GM20000 (cell line): ENCODE results near the gene YAF2.
A peak's percentile ranks its signal among the peaks of the same experiment; 100 is the strongest.

Experiments
- DNase-seq: peaks from one replicate; pipeline ENCODE4 v3.0.0; 2012; ENCODE audit warnings: low spot score
- CTCF ChIP-seq: IDR thresholded peaks from 2 replicates; pipeline ENCODE4 v1.5.1; 2012; ENCODE audit warnings: mild to moderate bottlenecking, control low read depth; ENCODE audit errors: extremely low read depth, missing control alignments

The YAF2 gene

GRCh38 chr12:42144158-42144407 is 94.0 kb downstream of the YAF2 start:
- DNase-seq = no peak
- no peak for TF ChIP-seq CTCF

- TF ChIP-seq CTCF = no peak
- peak; percentile 29 for DNase-seq
Observed at GRCh38 chr12:42143452-42144157, 94.4 kb downstream of the YAF2 start.

GRCh38 chr12:42141981-42142606 is 96.0 kb downstream of the YAF2 start:
- DNase-seq = no peak
- no peak for TF ChIP-seq CTCF

GRCh38 chr12:42140901-42141300 is 97.1 kb downstream of the YAF2 start:
- no peak for DNase-seq

GRCh38 chr12:42135259-42135814 is 102.7 kb downstream of the YAF2 start:
- DNase-seq = no peak
- no peak for TF ChIP-seq CTCF

More at GRCh38 chr12:42140901-42141300, 97.1 kb downstream of the YAF2 start:
- no peak for TF ChIP-seq CTCF

- DNase-seq = no peak
- TF ChIP-seq CTCF = no peak
Observed at GRCh38 chr12:42130672-42131402, 107.2 kb downstream of the YAF2 start.
